ENCODE data around the gene PXYLP1.
"Not testable (repeated sequence)": the region's sequence is repeated elsewhere in the genome, so short reads cannot be mapped to it uniquely, and the experiment has no call there.

Gene PXYLP1

DNA sequence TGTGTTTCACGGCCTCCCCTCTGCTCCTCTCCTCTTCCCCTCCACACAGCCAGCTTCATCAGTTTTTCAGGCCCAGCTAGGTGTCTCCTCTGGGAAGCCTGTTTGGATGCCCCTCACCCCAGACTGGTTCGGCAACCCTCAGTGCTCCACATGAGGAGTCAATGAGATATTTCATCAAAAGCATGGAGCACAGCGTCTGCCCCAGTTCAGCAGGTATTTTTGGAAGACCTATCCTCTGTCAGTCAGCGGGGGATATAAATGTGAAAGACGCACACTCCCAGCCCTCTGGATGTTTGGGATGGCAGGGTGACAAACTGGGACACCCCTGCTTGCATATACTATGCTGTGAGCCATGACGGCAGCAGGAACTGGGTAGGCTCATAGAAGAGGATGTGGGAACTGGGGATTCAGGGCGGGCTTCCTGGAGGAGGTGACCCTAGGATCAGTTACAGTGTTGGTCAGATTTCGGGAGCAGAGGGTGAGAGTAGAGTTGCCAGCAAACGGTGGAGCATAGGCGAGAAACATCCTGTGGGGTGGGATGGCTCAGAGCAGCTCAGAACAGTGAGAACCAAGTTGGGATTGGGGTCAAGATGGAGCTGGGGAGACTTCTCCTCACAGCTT, 42.9 kb downstream of the PXYLP1 start:
- DNase-seq, result no peak

DNA sequence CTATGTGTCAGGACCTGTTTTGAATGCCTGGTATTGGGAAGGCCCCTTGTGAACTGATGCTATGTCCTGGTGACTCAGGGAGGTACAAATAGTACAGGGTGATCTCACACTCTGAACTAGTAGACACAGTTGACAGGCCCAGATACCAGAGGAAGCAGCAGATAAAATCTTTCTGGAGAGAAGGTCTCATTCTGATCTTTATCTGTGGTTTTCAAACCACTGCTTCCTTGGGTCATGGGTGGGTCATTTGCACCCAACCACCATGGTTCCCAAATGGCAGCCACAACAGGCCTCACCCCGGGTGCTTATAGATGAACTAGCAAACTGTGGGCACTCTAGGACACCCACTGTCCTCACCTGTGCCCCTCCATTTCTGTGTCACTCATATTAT, 43.4 kb downstream of the PXYLP1 start:
- DNase-seq, result no peak

DNA sequence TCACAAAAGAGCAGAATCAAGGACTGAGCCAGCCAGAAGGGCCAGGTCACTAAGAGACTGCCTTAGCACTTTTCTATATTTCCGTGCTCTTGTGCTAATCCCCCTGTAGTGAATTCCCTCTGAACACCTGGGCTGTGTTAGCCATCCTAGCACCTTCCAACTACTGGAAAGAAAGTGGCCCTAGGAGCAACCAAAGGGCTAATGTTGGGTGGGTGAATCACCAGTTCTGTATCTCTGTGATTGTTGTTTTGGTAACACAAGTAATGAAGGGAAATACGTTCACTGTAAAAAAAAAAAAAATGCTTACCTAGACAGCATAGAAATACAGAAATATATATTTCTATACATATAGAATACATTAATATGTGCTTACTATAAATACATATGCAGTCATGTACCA, 43.9 kb downstream of the PXYLP1 start:
- no peak for DNase-seq

DNA sequence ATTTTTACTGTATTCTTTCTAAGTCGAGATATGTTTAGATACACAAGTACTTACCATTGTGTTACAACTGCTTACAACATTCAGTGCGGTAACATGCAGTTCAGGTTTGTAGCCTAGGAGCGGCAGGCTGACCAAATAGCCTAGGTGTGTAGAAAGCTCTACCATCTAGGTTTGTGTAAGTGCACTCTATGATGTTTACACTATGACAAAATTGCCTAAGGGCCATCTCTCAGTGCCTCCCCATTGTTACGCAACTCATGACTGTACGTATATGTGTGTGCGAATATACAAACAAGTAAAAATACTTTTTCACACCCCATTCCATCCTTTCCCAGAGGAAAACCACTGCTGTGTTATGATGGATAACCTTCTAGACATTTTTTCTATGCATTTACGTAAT, 44.3 kb downstream of the PXYLP1 start:
- no peak for DNase-seq

DNA sequence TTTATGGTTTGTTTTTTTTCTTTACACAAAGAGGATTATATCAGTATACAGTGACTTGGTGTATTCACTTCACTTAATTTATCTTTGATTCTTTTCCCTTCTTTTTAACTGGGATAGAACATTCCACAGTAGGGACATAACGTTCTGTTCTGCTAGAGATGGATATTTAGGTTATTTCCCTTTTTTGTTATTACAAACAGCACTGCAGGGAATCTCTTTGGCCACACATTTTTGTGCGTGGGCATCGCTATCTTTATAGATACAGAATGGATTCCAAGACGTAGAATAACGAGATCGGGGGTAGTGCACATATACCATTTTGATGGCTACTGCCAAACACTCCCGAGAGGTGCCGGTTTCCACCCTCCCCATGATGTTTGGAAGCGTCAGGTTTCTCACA, 44.8 kb downstream of the PXYLP1 start:
- no peak for DNase-seq

DNA sequence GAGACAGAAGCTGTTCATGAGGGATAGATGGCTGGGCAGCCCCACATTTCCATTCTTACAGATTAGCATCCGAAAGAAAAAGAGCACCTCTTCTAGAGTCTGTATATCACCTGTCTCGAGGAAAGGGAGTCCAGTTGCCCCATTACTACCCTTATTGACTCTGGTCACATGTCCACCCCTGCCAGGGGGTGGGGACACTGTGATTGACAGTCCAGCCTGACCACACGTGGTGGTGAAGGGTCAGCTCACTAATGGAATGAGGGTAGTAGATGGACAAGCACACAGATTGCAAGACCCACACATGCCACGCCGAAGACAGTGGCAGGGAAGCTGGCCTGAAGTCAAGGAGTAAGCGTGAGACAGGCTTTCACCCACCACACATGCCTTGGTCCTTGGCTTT, 45.8 kb downstream of the PXYLP1 start:
- no peak for DNase-seq

DNA sequence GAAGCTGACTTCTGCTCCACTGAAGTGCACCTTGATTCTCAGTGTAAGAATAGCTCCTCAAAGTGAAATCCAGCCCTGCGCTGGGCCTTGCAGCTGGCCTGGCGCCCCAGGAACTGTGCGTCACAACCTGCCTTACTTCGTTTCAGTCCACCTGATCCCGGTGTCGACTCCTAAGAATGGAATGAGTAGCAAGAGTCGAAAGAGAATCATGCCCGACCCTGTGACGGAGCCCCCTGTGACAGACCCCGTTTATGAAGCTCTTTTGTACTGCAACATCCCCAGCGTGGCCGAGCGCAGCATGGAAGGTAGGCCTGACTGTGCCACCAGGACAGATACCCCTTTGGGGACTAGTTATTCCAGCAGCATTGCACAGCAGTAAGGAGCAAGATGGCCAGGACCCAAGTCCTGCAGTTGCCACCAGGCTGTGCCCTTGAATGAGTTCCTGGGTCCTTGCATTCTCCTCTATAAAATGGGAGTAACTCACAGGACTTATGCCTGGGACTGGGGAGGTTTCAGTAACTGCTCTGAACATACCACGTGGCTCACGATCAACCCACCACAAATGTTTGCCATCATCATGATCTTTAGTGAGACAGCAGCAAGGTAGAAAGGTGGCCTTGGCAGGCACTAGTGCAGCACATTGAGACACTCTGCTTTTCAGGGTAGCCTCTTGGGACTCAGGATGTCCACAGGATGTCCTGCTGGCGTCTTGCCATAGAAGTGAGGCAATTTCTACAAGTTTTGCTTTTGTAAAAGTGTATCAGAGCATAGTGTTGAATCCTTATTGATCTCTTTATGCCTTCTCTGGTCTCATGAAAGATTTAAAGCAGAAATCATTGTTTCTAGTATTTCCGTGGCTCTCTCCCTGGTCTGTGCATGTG, 46.8 kb downstream of the PXYLP1 start:
- DNase-seq, result no peak

DNA sequence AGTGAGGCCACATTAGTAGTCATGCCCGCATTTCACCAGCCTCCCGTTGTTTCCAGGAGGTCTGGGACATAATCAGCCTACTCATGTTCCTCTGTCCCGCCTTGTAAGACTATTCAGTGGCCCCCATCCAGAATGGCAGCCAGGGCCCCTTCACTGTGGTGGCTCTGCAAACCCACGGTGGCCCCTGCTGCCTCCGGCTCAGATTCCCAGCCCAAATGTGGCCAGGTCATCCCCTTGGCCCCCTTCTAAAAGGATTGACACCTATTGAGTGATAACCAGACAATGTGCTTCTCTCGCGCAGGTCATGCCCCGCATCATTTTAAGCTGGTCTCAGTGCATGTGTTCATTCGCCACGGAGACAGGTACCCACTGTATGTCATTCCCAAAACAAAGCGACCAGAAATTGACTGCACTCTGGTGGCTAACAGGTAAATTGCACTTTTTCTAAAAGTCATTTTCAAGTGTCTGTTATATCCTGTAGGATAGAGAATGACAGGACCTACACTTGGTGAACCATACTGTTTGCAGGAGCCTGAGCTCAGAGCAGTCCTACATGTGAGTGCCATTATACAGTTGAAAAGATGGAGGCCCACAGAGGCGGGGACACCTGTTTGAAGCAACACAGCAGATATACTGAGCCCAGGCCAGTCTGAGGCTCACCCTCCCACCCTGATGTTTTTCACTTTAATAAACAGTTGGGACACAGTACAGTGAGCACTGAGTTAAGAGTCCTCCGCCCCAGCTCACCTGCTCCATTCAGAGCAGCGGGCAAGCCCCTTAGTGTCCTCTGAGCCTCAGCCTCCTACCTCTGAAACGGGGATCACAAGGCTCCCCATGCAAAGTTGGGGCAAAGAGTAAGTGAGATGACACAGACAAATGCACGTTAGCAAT, 47.7 kb downstream of the PXYLP1 start:
- DNase-seq, result no peak

DNA sequence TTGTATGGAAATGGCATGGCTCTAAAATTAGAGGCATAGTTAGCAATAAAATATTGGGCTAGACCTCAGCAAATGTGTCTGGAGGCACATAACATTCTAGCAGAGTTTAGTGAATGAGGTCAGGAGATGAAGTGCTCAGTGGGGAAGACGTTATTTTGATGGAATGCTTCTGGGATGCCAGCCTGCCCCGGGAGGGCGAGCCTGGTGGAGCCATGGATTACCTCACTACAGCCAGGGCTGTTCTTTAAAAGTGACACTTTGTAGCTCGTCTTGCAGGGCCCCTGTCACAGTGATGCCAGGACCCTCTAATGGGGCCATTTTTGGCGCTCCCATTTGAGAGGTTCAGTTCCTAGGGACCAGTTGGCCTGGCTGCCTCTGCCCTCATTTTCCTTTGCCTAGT, 48.5 kb downstream of the PXYLP1 start:
- DNase-seq, result no peak

DNA sequence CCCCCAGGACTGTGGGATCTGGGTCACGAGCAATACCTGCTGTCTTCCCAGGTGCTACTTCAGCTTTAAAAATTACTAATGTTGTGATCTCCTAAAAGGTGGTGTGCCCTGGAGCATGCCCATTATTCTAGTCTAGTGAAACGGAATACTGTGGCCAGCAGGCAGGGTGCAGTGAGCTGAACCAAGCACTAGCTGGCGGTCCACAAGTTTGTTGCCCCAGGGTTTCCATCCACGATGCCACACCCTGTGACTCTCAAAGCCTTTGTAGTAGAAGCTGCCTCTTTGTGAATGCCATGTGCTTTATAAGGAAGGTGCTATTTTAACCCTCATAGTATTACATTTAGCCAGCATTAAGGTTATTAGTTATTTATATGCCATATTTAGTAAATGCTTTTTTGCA, 49.1 kb downstream of the PXYLP1 start:
- no peak for DNase-seq

DNA sequence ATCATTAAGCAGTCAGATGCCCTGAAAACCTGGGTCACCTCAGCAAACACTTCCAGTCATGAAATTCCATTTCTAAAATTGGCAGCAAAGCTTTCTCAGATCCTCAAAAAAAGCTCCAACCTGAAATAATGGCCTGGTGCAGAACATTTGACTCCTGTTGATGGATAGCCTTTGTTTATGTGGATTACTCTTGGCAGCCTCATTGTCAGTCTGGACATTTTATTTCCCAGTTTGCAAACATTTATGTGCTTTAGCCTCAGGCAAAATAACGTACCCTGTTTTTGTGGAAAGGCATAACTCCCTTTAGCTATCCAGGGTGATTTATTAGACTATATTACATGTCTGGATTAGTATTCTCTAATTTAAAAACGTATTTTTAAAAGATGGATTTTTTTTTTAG, 53.9 kb downstream of the PXYLP1 start:
- DNase-seq, result no peak

DNA sequence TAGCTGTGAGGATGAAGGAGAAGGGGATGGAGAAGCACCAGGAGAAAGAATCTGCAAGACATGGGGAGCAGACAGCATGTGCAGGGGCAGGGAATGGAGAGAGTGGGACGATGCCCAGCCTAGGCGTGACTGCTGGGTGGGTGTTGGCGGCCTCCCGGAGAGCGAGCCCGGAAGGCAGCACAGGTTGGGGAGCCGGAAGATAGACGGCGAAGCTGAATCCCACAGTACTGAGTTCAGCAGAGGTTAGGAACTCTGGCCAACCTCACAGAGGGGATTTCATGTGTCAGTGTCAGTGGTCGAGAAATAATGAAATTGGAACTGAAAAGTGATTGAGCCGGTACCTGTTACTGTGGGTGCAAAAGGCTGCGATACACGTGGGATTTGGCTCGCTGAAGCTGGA, 55.2 kb downstream of the PXYLP1 start:
- DNase-seq, result no peak

DNA sequence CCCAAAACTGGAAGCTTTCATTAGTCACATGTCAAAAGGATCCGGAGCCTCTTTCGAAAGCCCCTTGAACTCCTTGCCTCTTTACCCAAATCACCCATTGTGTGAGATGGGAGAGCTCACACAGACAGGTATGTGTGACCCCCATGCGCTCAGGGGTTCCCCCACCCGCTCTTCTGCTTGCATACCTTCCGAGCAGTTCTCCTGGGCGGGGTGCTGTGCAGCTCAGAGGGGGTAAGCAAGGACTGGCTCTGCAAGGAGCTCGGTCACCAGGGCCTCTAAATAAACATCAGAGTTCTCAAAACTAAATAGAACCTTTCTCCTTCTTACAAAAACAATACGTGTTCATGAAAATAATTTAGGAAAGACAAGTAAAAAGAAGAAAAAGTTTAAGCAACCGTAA, 55.7 kb downstream of the PXYLP1 start:
- DNase-seq, result no peak

DNA sequence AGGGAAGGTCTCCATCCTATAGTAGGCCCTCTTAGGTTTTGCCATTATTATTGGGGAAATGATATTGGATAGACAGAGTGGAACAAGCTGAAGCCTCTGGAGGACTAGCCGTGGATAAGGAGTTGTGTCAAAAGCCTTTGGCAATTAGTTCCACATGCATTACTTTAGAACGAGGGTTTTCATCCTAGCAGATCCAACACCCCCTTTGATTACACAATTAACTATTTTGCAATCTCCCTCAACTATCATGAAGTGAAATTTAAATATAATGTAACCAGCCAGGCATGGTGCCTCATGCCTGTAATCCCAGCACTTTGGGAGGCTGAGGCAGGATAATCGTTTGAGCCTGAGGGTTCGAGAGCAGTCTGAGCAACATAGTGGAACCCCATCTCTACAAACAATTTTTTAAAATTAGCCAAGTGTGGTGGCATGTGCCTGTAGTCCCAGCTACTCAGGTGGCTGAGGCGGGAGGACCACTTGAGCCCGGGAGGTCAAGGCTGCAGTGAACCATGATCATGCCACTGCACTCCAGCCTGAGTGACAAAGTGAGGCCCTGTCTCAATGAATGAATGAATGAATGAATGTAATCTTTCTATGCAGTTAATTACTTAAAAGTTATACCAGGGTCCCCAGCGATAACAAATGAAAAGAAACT, 56.8 kb downstream of the PXYLP1 start:
- DNase-seq, result no peak

DNA sequence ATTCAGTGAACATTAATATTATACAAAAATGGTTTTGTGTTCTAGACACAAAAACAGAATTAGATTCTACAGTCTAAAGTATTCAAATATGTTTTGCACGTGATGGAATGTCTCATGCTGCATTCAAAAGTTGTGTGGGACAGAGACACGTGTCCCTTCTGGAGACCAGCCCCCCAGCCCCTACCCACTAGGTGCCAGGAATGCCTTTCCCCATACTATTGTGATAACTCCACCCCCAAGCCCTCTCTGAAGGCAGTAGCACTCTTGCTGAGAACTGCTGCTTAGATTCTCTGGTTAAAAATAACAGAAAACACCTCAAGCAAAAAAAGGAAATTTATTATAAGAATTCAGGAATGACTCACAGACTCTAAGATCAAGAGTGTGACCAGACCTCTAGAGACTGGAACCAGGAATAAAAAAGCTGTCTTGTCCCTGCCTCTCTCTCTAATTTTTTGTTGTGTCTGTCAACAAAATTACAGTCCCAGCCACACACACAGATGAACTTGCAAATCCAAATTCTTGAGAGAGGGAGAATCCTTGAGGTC, 57.7 kb downstream of the PXYLP1 start:
- no peak for DNase-seq

DNA sequence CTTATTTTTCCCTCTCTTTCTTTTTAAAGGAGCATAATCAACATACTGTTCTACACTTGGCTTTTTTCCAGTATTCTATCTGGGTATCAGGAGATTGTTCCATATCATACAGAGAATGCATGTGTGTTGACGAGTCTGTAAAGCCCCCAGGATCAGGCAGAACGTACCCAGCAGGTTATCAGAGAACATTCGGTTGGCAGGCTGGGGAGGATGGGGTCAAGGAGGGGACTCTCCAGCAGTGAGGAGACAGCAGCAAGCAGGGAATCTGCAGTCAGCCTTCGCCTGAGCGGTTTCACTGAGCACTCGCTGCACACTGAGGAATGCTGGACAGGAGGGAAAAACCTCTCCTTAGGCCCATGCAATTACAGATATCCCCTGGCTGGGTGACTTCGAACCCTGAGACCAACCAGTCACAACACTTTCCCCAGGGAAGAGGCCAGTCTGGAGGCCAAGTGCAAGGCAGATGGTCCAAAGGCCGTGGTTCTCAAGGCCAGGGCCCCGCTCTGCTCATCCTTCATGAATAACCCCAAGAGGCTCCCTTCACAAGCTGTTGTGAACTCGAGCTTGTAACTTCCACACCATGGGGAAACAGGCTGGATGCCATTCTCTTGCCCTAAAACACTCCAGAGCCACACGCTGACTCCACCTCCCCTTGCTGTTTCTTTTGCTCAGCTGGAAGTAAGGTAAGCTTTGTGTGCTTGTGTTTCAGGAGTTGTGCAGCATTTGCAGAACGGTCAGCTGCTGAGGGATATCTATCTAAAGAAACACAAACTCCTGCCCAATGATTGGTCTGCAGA, 60.1 kb downstream of the PXYLP1 start:
- no peak for DNase-seq

DNA sequence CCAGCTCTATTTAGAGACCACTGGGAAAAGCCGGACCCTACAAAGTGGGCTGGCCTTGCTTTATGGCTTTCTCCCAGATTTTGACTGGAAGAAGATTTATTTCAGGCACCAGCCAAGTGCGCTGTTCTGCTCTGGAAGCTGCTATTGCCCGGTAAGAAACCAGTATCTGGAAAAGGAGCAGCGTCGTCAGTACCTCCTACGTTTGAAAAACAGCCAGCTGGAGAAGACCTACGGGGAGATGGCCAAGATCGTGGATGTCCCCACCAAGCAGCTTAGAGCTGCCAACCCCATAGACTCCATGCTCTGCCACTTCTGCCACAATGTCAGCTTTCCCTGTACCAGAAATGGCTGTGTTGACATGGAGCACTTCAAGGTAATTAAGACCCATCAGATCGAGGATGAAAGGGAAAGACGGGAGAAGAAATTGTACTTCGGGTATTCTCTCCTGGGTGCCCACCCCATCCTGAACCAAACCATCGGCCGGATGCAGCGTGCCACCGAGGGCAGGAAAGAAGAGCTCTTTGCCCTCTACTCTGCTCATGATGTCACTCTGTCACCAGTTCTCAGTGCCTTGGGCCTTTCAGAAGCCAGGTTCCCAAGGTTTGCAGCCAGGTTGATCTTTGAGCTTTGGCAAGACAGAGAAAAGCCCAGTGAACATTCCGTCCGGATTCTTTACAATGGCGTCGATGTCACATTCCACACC, 60.9 kb downstream of the PXYLP1 start:
- no peak for DNase-seq

DNA sequence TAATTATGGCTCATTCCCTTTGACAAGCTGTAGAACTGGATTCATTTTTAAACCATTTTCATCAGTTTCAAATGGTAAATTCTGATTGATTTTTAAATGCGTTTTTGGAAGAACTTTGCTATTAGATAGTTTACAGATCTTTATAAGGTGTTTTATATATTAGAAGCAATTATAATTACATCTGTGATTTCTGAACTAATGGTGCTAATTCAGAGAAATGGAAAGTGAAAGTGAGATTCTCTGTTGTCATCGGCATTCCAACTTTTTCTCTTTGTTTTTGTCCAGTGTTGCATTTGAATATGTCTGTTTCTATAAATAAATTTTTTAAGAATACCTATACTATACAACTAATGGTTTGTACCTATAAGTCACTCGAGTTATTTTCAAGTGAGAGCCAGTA, 62.7 kb downstream of the PXYLP1 start:
- DNase-seq, result no peak

DNA sequence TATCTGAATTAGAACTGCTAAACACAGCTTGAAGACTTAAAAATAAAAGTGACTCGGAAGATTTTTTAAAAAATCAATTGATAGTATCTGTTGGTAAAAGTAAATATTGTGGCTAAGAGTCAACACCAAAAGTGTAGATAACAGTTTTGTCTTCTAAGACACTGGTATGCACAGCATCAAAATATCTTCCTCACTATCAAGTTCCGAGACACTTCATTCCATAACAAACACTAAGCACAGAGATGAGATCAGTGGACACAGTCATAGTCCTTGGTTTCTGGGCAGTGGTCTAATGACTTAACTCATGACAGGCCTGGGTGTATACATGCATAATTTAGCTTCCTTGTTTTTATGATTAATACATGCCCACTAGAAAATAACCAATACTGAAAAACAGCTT, 63.2 kb downstream of the PXYLP1 start:
- no peak for DNase-seq

DNA sequence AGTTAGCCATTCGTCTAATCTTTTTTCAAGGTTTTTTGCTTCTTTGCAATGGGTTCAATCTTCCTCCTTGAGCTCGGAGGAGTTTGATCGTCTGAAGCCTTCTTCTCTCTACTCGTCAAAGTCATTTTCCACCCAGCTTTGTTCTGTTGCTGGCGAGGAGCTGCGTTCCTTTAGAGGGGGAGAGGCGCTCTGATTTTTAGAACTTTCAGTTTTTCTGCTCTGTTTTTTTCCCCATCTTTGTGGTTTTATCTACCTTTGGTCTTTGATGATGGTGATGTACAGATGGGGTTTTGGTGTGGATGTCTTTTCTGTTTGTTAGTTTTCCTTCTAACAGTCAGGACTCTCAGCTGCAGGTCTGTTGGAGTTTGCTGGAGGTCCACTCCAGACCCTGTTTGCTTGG, 68.8 kb downstream of the PXYLP1 start:
- not testable (repeated sequence) for DNase-seq
